Left kidney (tissue), 2 donors: ENCODE results near the gene NSUN5. TPM values are rescaled to one million over a fixed set of nuclear protein-coding genes. Genes with fewer than 3 reads are reported as not detected.
"Not testable (repeated sequence)": the region's sequence is repeated elsewhere in the genome, so short reads cannot be mapped to it uniquely, and the experiment has no call there.

Source experiments
- DNase-seq: peaks from one replicate; pipeline ENCODE4 v3.0.0-alpha.2; 2013
- polyA plus RNA-seq: library from polyadenylated mRNA; unstranded; fragments of 120-200 nt; gene quantifications from one replicate; pipeline ENCODE4 v1.2.1, GENCODE V29; 2013; ENCODE audit not compliant: insufficient read length

NSUN5 gene
- polyA plus RNA-seq, 1 donor: 14.1 TPM

DNA sequence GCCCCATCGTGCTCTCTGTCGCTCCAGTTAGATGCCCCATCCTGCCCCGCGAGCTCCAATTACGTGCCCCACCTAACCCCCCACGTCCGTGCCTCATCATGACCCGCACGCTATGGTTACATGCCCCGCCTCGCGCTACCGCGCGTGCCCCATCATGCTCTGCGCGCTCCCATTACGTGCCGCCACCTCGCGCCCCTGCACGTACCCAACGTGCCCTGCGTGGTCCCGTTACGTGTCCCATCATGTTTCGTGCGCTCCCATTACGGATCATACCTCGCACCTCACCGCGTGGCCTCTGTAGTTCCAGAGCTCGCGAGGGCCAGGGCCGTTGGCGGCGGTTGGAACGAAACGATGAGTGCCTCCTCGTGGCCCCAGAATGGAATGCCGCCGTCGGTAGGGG lies 19.3 kb upstream of the NSUN5 start, which contains the start of the genes FKBP6 and TRIM50:
FKBP6 (plus strand) TSS at position 240 of the 400 bp plus-strand sequence. CDS start 268 bp downstream, outside the sequence.
TRIM50 (minus strand) TSS at position 161 of the 400 bp plus-strand sequence. CDS start 3,295 bp downstream, outside the sequence.
- DNase-seq: not testable (repeated sequence)

GRCh38 chr7:73327449-73327848 lies 18.8 kb upstream of the NSUN5 start:
- DNase-seq: not testable (repeated sequence)

DNA sequence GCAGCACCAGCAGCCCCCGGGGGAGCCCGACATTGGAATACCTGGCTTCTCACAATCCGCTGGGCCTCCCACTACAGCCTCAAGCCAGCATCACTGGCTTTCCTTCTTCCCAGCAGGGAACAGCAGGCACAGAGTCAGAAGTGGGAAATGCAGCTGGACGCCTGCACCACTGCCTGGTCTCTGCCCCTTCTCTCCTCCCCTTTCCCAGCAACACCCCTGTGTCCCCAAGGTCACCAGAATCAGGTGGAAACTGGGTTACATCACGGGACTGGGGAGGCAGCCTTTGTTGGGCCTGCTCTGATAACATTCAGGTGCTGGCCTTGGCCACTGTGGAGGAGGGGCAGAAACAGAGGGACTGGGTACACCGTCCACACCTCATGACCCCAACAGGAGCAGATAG lies 16.8 kb upstream of the NSUN5 start:
- DNase-seq: not testable (repeated sequence)

- peak; percentile 50 for DNase-seq
Measured at GRCh38 chr7:73324081-73324845, 15.6 kb upstream of the NSUN5 start.

GRCh38 chr7:73323434-73324080 lies 14.9 kb upstream of the NSUN5 start:
- DNase-seq: not testable (repeated sequence)

- not testable (repeated sequence) for DNase-seq
Measured at GRCh38 chr7:73320009-73320408, 11.4 kb upstream of the NSUN5 start.

DNA sequence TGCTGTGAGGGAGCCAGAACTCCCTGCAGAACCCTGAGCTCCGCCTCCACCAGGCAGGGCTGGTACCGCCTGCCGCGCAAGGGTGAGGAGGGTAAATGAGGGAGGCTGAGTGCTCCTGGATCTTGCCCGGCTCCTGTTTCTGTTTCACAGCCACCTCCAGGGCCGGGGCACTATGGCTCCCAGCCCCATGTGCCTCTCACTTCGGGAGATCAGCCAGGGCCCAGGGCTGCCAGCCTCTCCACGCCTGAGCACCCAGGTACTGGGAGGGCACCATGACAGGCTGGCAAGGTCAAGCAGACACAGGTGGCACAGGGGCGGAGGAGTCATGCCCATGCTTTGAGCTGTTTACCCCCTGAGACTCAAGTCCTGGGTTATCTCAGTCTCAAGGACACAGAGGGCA lies 10.9 kb upstream of the NSUN5 start:
- DNase-seq: not testable (repeated sequence)

DNA sequence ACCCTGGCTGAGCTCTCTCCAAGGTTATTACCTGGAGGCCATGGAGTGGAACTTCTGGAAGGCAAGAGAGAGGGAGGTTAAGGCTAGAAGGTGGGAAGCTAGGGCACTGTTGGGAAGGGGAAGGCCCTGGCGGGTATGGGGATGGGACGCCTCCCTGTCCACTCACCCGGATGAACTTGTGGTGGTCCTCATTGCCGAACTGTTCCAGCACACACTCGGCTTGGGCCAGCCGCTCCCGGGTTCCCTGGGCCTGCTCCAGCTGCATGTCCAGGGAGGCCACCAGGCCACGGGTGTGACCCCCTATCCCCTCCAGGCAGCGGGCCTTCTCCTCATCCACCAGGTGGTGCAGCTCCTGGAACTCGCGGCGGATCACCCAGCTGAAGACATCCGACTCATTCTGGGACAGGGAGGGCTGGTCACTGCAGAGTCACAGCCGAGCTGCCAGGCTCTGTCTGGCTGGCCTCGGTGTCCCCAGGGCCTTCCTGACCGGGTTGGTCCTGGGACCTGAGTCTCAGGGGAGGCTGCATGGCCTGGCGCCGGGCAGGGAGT lies 10.1 kb upstream of the NSUN5 start:
- DNase-seq: not testable (repeated sequence)

DNA sequence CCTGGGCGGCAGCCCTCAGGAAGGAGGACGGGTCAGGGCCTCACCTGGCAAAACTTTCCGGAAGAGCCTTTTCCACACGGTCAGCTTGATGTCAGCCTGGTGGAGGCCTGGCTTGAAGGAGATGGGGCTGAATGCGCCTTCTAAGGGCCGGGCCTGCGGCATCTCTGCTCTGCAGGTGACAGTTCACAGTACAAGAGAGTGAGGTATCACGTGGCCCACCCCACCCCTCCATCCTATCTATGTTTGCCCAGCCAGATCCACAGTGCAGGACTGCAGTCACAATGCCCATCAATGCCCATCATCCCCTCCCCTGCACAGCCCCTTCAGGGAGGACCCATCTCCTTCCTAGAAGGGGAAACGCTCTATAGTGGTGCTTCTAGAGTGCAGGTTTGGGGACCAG lies 7.9 kb upstream of the NSUN5 start:
- DNase-seq: no peak

DNA sequence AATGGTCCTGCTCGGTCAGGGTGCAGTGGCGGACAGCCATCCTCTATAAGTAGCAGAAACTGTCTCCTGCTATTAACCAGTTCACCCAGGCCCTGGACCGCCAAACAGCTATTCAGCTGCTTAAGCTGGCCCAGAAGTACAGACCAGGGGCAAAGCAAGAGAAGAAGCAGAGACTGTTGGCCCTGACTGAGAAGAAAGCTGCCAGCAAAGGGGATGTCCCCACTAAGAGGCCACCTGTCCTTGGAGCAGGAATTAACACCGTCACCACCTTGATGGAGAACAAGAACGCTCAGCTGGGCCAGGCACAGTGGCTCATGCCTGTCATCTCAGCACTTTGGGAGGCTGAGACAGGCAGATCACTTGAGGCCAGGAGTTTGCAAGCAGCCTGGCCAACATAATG lies 5.6 kb upstream of the NSUN5 start:
- no peak for DNase-seq

GRCh38 chr7:73313521-73313906 lies 4.9 kb upstream of the NSUN5 start:
- no peak for DNase-seq

GRCh38 chr7:73312831-73313520 lies 4.3 kb upstream of the NSUN5 start:
- DNase-seq: no peak

DNA sequence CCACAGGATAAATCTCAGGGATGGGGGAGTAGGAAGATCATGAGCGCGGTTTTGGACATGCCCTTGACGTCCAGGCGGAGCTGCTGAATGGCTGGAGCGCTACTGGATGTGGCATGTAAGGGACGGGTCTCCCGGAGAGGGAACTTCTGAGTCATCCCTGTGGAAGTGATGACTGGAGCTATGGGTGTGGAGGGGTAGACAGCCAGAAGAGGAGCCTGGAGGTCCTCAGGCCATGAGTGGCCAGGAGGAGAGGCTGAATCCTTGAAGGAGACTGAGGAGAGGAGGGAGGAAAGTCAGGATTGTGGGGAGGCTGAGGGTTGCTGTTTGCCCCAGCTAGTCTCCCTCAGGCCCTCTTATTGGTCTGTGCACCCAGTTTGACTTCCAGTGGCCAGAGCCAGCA lies 2.8 kb upstream of the NSUN5 start:
- DNase-seq: not testable (repeated sequence)

GRCh38 chr7:73308074-73308664 lies 457 bp downstream of the NSUN5 start:
- DNase-seq: no peak

GRCh38 chr7:73307436-73307835 lies 1.2 kb downstream of the NSUN5 start:
- DNase-seq: no peak

- DNase-seq: not testable (repeated sequence)
Measured at GRCh38 chr7:73304612-73305387, 3.8 kb downstream of the NSUN5 start.

DNA sequence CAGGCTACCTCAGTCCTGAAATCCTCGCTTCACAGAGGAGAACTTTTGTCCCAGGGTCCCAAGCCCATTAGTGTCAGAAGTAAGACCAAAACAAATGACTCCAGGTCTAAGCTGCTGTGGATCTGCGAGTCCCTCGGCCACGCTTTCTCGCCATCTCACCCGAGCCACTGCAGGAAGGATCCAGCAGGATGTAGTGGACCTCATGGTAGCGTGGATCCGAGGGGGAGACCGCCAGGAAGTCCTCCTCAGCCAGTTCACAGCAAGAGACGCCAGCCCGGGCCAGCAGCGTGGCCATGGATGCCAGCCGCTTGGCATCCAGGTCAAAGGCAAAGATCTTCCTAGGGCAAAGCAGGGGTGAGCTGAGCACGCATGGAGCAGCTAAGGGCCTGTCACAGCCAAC lies 4.6 kb downstream of the NSUN5 start:
- no peak for DNase-seq

DNA sequence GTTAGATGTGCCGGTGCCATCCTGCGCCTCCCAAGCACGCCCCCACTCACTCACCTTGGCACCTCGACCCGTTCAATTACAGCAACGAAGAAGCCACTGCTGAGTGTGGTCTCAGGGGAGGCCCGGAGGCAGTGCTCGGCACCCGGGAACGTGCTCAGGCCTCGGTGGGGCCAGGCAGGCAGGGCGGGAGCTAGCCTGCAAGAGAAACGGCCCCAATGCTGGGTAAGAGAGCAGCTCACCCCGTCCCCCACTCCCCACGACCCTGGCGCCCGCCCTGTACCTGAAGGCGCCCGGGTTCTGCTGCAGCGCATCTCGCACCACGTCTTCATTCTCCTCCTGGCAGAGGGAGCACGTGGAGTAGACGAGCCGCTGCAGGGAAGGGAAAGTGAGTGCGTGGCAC lies 5.1 kb downstream of the NSUN5 start:
- DNase-seq: no peak

DNA sequence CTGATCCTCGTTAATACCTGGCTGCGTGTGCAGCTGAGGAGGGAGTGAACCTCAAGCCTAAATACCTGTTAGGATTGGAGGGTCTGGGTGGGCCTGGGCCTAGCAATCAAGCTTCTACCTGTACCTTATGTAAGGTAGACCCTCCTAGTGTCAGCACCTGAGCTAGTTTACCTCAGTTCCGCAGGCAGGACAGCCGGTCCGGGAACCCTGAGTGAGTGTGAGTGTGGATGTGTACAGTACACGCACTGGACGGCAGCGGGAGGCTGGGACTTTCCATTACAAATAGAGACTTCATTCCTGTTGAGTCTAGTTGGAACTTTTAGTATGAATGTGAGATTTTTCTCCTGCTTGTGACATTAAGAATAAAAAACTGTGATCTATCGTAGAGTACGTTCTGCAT lies 5.8 kb downstream of the NSUN5 start:
- DNase-seq: not testable (repeated sequence)

- not testable (repeated sequence) for DNase-seq
Measured at GRCh38 chr7:73301108-73301507, 7.5 kb downstream of the NSUN5 start.

GRCh38 chr7:73299812-73300211 lies 8.8 kb downstream of the NSUN5 start:
- DNase-seq: not testable (repeated sequence)
